ENCODE data around the gene GABRB2.
A peak's percentile ranks its signal among the peaks of the same experiment; 100 is the strongest.

GABRB2 gene

GRCh38 chr5:161471211-161471950, 75.1 kb downstream of the GABRB2 start:
- Histone ChIP-seq H3K9ac (ENCODE audit: insufficient read length, low read depth) (no peak overlapping the region), H3K27me3 (ENCODE audit: insufficient read depth, insufficient read length) (no peaks in the 10 kb centered on the region), H3K9me3 (ENCODE audit: insufficient read depth, low read length) (no peaks in the 10 kb centered on the region), H3K4me1 (ENCODE audit: insufficient read depth, insufficient read length) (no peaks in the 10 kb centered on the region), H3K4me3 (ENCODE audit: insufficient read length, low read depth) (no peak overlapping the region), H3K36me3 (ENCODE audit: insufficient read depth, insufficient read length, low read length) (no peaks in the 10 kb centered on the region)
- DNase-seq (ENCODE audit: low read depth, low spot score): no peak
- TF ChIP-seq SUZ12 (IDR thresholded peaks at IDR 0.05; ENCODE audit: extremely low read depth, insufficient read depth, insufficient read length): no peak

GRCh38 chr5:161467703-161468102, 78.8 kb downstream of the GABRB2 start:
- no peak for DNase-seq (ENCODE audit: low read depth, low spot score)
- Histone ChIP-seq H3K36me3 (ENCODE audit: insufficient read depth, insufficient read length, low read length) (no peaks in the 10 kb centered on the region), H3K9ac (ENCODE audit: insufficient read length, low read depth) (no peak overlapping the region), H3K4me1 (ENCODE audit: insufficient read depth, insufficient read length) (no peaks in the 10 kb centered on the region), H3K4me3 (ENCODE audit: insufficient read length, low read depth) (no peak overlapping the region), H3K27me3 (ENCODE audit: insufficient read depth, insufficient read length) (no peaks in the 10 kb centered on the region), H3K9me3 (ENCODE audit: insufficient read depth, low read length) (no peaks in the 10 kb centered on the region)
- TF ChIP-seq SUZ12 (IDR thresholded peaks at IDR 0.05; ENCODE audit: extremely low read depth, insufficient read depth, insufficient read length) (no peak), YY1 (IDR thresholded peaks at IDR 0.05; ENCODE audit: insufficient read depth, insufficient read length) (no peak), ZNF274 (IDR thresholded peaks at IDR 0.05; ENCODE audit: low read depth, low read length) (no peak)

GRCh38 chr5:161460741-161461140, 85.8 kb downstream of the GABRB2 start:
- Histone ChIP-seq H3K27me3 (ENCODE audit: insufficient read depth, insufficient read length) (no peaks in the 10 kb centered on the region), H3K4me1 (ENCODE audit: insufficient read depth, insufficient read length) (no peaks in the 10 kb centered on the region), H3K9me3 (ENCODE audit: insufficient read depth, low read length) (no peaks in the 10 kb centered on the region), H3K4me3 (ENCODE audit: insufficient read length, low read depth) (no peak overlapping the region), H3K36me3 (ENCODE audit: insufficient read depth, insufficient read length, low read length) (no peaks in the 10 kb centered on the region), H3K9ac (ENCODE audit: insufficient read length, low read depth) (no peak overlapping the region)
- TF ChIP-seq ZNF274 (IDR thresholded peaks at IDR 0.05; ENCODE audit: low read depth, low read length) (no peak), SUZ12 (IDR thresholded peaks at IDR 0.05; ENCODE audit: extremely low read depth, insufficient read depth, insufficient read length) (no peak), YY1 (IDR thresholded peaks at IDR 0.05; ENCODE audit: insufficient read depth, insufficient read length) (no peak)
- DNase-seq (ENCODE audit: low read depth, low spot score): no peak

GRCh38 chr5:161446655-161447054, 99.9 kb downstream of the GABRB2 start:
- H3K9me3 ChIP-seq (ENCODE audit: insufficient read depth, low read length): no peaks in the 10 kb centered on the region
- TF ChIP-seq SUZ12 (IDR thresholded peaks at IDR 0.05; ENCODE audit: extremely low read depth, insufficient read depth, insufficient read length): no peak
- TF ChIP-seq YY1 (IDR thresholded peaks at IDR 0.05; ENCODE audit: insufficient read depth, insufficient read length): no peak
- TF ChIP-seq ZNF274 (IDR thresholded peaks at IDR 0.05; ENCODE audit: low read depth, low read length): no peak
- no peak overlapping the region for H3K4me3 ChIP-seq (ENCODE audit: insufficient read length, low read depth)
- no peaks in the 10 kb centered on the region for H3K36me3 ChIP-seq (ENCODE audit: insufficient read depth, insufficient read length, low read length)
- no peak overlapping the region for H3K9ac ChIP-seq (ENCODE audit: insufficient read length, low read depth)
- no peaks in the 10 kb centered on the region for H3K4me1 ChIP-seq (ENCODE audit: insufficient read depth, insufficient read length)
- H3K27me3 ChIP-seq (ENCODE audit: insufficient read depth, insufficient read length): no peaks in the 10 kb centered on the region
- DNase-seq (ENCODE audit: low read depth, low spot score): no peak

GRCh38 chr5:161442471-161442870, 104.1 kb downstream of the GABRB2 start:
- Histone ChIP-seq H3K9me3 (ENCODE audit: insufficient read depth, low read length) (no peaks in the 10 kb centered on the region), H3K4me1 (ENCODE audit: insufficient read depth, insufficient read length) (no peaks in the 10 kb centered on the region), H3K27me3 (ENCODE audit: insufficient read depth, insufficient read length) (no peaks in the 10 kb centered on the region), H3K36me3 (ENCODE audit: insufficient read depth, insufficient read length, low read length) (no peaks in the 10 kb centered on the region), H3K4me3 (ENCODE audit: insufficient read length, low read depth) (no peak overlapping the region), H3K9ac (ENCODE audit: insufficient read length, low read depth) (no peak overlapping the region)
- TF ChIP-seq YY1 (IDR thresholded peaks at IDR 0.05; ENCODE audit: insufficient read depth, insufficient read length) (no peak), ZNF274 (IDR thresholded peaks at IDR 0.05; ENCODE audit: low read depth, low read length) (no peak), SUZ12 (IDR thresholded peaks at IDR 0.05; ENCODE audit: extremely low read depth, insufficient read depth, insufficient read length) (no peak)
- DNase-seq (ENCODE audit: low read depth, low spot score): no peak

GRCh38 chr5:161432798-161433197, 113.7 kb downstream of the GABRB2 start:
- H3K4me3 ChIP-seq (ENCODE audit: insufficient read length, low read depth): no peak overlapping the region
- no peaks in the 10 kb centered on the region for H3K36me3 ChIP-seq (ENCODE audit: insufficient read depth, insufficient read length, low read length)
- TF ChIP-seq SUZ12 (IDR thresholded peaks at IDR 0.05; ENCODE audit: extremely low read depth, insufficient read depth, insufficient read length) (no peak), YY1 (IDR thresholded peaks at IDR 0.05; ENCODE audit: insufficient read depth, insufficient read length) (no peak), ZNF274 (IDR thresholded peaks at IDR 0.05; ENCODE audit: low read depth, low read length) (no peak)
- no peaks in the 10 kb centered on the region for H3K9me3 ChIP-seq (ENCODE audit: insufficient read depth, low read length)
- no peak for DNase-seq (ENCODE audit: low read depth, low spot score)
- no peaks in the 10 kb centered on the region for H3K4me1 ChIP-seq (ENCODE audit: insufficient read depth, insufficient read length)
- no peaks in the 10 kb centered on the region for H3K27me3 ChIP-seq (ENCODE audit: insufficient read depth, insufficient read length)
- no peak overlapping the region for H3K9ac ChIP-seq (ENCODE audit: insufficient read length, low read depth)

- no peaks in the 10 kb centered on the region for H3K9me3 ChIP-seq (ENCODE audit: insufficient read depth, low read length)
- no peaks in the 10 kb centered on the region for H3K27me3 ChIP-seq (ENCODE audit: insufficient read depth, insufficient read length)
- no peak overlapping the region for H3K4me3 ChIP-seq (ENCODE audit: insufficient read length, low read depth)
- no peak overlapping the region for H3K9ac ChIP-seq (ENCODE audit: insufficient read length, low read depth)
- no peaks in the 10 kb centered on the region for H3K4me1 ChIP-seq (ENCODE audit: insufficient read depth, insufficient read length)
- H3K36me3 ChIP-seq (ENCODE audit: insufficient read depth, insufficient read length, low read length): no peaks in the 10 kb centered on the region
- TF ChIP-seq YY1 (IDR thresholded peaks at IDR 0.05; ENCODE audit: insufficient read depth, insufficient read length) (no peak), SUZ12 (IDR thresholded peaks at IDR 0.05; ENCODE audit: extremely low read depth, insufficient read depth, insufficient read length) (no peak), ZNF274 (IDR thresholded peaks at IDR 0.05; ENCODE audit: low read depth, low read length) (no peak)
- peak; percentile 23 for DNase-seq (ENCODE audit: low read depth, low spot score)
These were observed 114.6 kb downstream of the GABRB2 start for GRCh38 chr5:161431963-161432362.

Measured in NT2/D1 (cell line).